Lower leg skin (tissue), 3 donors: ENCODE data around the gene TANGO6.

ENCODE experiments used
- CTCF ChIP-seq, 3 donors: fragments of 450-650 bp; IDR thresholded peaks; one replicate each; pipeline ENCODE4 v1.5.1; 2016; ENCODE audit warnings: antibody characterized with exemption in 3 of 3, mild to moderate bottlenecking in 3 of 3, moderate library complexity in 2 of 3
- POLR2A ChIP-seq, 2 donors: fragments of 450-650 bp; IDR thresholded peaks; one replicate each; pipeline ENCODE4 v1.6.1; 2016 to 2017; ENCODE audit warnings: antibody characterized with exemption in 2 of 2, mild to moderate bottlenecking in 1 of 2, moderate library complexity in 1 of 2

GRCh38 chr16:68960910-68961309 lies 117.6 kb downstream of the TANGO6 start:
- no peak for TF ChIP-seq CTCF (IDR thresholded peaks at IDR 0.05)
- TF ChIP-seq POLR2A (IDR thresholded peaks at IDR 0.05) = no peak
